ENCODE results near the gene TTC33. TPM values are rescaled to one million over a fixed set of nuclear protein-coding genes. Genes with fewer than 3 reads are reported as not detected.

TTC33 gene
- total and polyA plus RNA-seq, 2 of the 4 experiments (the other 2 are of a cell fraction) = 3.1 to 8.1 TPM

DNA sequence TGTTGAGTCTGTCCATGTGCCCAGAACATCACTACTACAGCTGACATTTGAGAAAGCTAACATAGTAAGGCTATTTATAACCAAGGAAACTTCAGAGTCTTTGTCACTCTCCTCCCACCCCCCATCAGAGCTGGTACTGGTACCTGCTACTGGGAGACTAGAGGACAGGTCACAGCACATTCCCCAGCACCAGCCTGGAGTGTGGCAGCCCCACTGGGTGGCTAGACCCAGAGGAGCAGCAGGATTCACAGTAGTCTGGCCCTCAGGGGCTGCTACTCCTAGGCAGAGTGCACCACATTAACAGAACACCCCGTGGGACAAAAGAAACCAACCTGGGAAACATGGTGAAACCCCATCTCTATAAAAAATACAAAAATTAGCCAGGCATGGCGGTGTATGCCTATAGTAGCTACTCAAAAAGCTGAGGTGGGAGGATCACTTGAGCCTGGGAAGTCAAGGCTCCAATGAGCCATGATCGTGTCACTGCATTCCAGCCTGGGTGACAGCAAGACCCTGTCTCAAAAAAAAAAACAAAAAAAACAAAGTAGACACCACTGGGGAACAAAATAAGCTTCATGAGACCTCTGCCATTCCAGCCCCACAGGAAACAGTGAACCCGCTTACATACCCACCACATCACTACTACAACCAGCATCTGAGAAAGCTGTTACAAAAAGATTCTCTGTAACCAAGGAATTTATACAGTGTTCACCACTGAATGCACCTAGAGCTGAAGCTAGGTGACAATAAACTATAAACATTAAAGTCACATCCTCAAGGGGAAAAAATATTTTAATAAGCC lies 102.3 kb downstream of the TTC33 start:
- no peak overlapping the region for H3K4ac ChIP-seq (ENCODE audit: low read depth, low read length)
- no peak overlapping the region for H3K27ac ChIP-seq (ENCODE audit: insufficient read depth, low read length)
- H2AK5ac ChIP-seq (ENCODE audit: low read depth, low read length) = no peak overlapping the region
- H2BK20ac ChIP-seq (ENCODE audit: low read depth, low read length) = no peak overlapping the region
- intact Hi-C loops (cut with micrococcal nuclease) = no loop called here
- 0 out of 2 replicates have a peak overlapping the region, but pooled peaks have one; percentile 8 for H3K14ac ChIP-seq (replicated peaks; ENCODE audit: low read depth, low read length)
- H2BK15ac ChIP-seq (ENCODE audit: low read depth, low read length) = no peak overlapping the region
- peaks cover 4% of the 10 kb centered on the region; the same call in 1 of the 2 replicates for H3K9me1 ChIP-seq (ENCODE audit: insufficient read depth, low read length)
- H4K8ac ChIP-seq (ENCODE audit: low read depth in 2 of 2, low read length in 2 of 2) = no peak overlapping the region
- no peak overlapping the region for H4K91ac ChIP-seq (ENCODE audit: insufficient read depth, low read depth, low read length)
- no peak overlapping the region for H2AFZ ChIP-seq (replicated peaks; ENCODE audit: low read length, poor library complexity)
- dilution Hi-C loops (cut with HindIII; ENCODE audit: low sequenced_read_pairs, unreplicated experiment) = no loop called here
- H3K56ac ChIP-seq (ENCODE audit: extremely low read depth, insufficient read depth, low read length) = no peak overlapping the region
- no peak overlapping the region for H3K4me3 ChIP-seq (ENCODE audit: insufficient read depth, low read depth, low read length)
- ATAC-seq (ENCODE audit: low read depth) (no peak), DNase-seq (no peak)
- WGBS, 2 experiments (ENCODE audit: extremely low coverage in 2 of 2, insufficient read length in 1 of 2) = no CpG with 5 or more reads among the region's 4 CpGs
- no peak overlapping the region for H3K18ac ChIP-seq (ENCODE audit: low read depth, low read length)
- H4K20me1 ChIP-seq (ENCODE audit: insufficient read depth, low read length) = no peaks in the 10 kb centered on the region
- no peak overlapping the region for H3K23ac ChIP-seq (ENCODE audit: low read depth, low read length)
- no peaks in the 10 kb centered on the region for H3K79me1 ChIP-seq (ENCODE audit: low read depth in 1 of 2, low read length in 2 of 2)
- no peaks in the 10 kb centered on the region for H3K9me3 ChIP-seq (ENCODE audit: control insufficient read depth, insufficient read depth, low read length)
- no peak overlapping the region for H2BK120ac ChIP-seq (ENCODE audit: low read depth, low read length)
- H4K5ac ChIP-seq (ENCODE audit: low read depth, low read length) = no peak overlapping the region
- H2AK9ac ChIP-seq (replicated peaks; ENCODE audit: low read depth, low read length, poor library complexity) = no peak overlapping the region
- BruUV-seq (replicated peaks) = no TSS peak
- H3K4me2 ChIP-seq (ENCODE audit: low read depth, low read length) = no peak overlapping the region
- no peak overlapping the region for H3K9ac ChIP-seq (ENCODE audit: low read depth, low read length)
- TF ChIP-seq MAZ (IDR thresholded peaks at IDR 0.05; ENCODE audit: borderline replicate concordance, low read depth, low read length) (no peak), FOS (IDR thresholded peaks at IDR 0.05; ENCODE audit: low read depth, low read length) (no peak), RFX5 (IDR thresholded peaks at IDR 0.05; ENCODE audit: low read depth, low read length) (no peak), RCOR1 (IDR thresholded peaks at IDR 0.05; ENCODE audit: insufficient replicate concordance, low read length) (no peak), MXI1 (IDR thresholded peaks at IDR 0.05; ENCODE audit: borderline replicate concordance, low read depth, low read length) (no peak)
- TF ChIP-seq, protein P1, sequence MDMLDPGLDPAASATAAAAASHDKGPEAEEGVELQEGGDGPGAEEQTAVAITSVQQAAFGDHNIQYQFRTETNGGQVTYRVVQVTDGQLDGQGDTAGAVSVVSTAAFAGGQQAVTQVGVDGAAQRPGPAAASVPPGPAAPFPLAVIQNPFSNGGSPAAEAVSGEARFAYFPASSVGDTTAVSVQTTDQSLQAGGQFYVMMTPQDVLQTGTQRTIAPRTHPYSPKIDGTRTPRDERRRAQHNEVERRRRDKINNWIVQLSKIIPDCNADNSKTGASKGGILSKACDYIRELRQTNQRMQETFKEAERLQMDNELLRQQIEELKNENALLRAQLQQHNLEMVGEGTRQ (IDR thresholded peaks at IDR 0.05; ENCODE audit: low read depth, low read length) = no peak
- TF ChIP-seq, protein P2, sequence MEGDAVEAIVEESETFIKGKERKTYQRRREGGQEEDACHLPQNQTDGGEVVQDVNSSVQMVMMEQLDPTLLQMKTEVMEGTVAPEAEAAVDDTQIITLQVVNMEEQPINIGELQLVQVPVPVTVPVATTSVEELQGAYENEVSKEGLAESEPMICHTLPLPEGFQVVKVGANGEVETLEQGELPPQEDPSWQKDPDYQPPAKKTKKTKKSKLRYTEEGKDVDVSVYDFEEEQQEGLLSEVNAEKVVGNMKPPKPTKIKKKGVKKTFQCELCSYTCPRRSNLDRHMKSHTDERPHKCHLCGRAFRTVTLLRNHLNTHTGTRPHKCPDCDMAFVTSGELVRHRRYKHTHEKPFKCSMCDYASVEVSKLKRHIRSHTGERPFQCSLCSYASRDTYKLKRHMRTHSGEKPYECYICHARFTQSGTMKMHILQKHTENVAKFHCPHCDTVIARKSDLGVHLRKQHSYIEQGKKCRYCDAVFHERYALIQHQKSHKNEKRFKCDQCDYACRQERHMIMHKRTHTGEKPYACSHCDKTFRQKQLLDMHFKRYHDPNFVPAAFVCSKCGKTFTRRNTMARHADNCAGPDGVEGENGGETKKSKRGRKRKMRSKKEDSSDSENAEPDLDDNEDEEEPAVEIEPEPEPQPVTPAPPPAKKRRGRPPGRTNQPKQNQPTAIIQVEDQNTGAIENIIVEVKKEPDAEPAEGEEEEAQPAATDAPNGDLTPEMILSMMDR (conservative IDR thresholded peaks at IDR 0.05; ENCODE audit: low read depth, low read length) = no peak
- in situ Hi-C loops (cut with MboI; ENCODE audit: low sequenced_read_pairs) = no loop called here
- no peaks in the 10 kb centered on the region for H3K27me3 ChIP-seq (ENCODE audit: control insufficient read depth, insufficient read depth, low read length)
- CTCF ChIA-PET = interaction anchor here (1.2 to 1.5 kb wide), 2 partner anchors 12 to 35 kb away, joined by 3 read pairs; no protein-coding TSS in a partner anchor
- H2BK5ac ChIP-seq (ENCODE audit: low read depth, low read length, poor library complexity, severe bottlenecking) = no peak overlapping the region
- POLR2A ChIA-PET (ENCODE audit: unreplicated experiment) = no interaction called here
- no peaks in the 10 kb centered on the region for H3K4me1 ChIP-seq (ENCODE audit: control insufficient read depth, insufficient read depth, low read length)
- no peaks in the 10 kb centered on the region for H3K36me3 ChIP-seq (ENCODE audit: control insufficient read depth, insufficient read depth, low read length)

Measured in IMR-90 (cell line).